Omental fat pad (tissue), 4 donors: ENCODE results near the gene HAUS1. TPM values are rescaled to one million over a fixed set of nuclear protein-coding genes. Genes with fewer than 3 reads are reported as not detected.
"Not testable (repeated sequence)": the region's sequence is repeated elsewhere in the genome, so short reads cannot be mapped to it uniquely, and the experiment has no call there.

Source experiments
- ATAC-seq: fragments of 150-250 bp; one replicate; pipeline ENCODE4 v1.9.1; 2016; ENCODE audit warnings: mild to moderate bottlenecking, moderate library complexity; ENCODE audit not compliant: low FRiP score
- DNase-seq: peaks from one replicate; pipeline ENCODE4 v3.0.0-alpha.2; 2019; ENCODE audit warnings: low spot score
- total RNA-seq, 4 donors: library from RNA; depleted of rRNA; stranded (reverse); fragments of >200 nt; gene quantifications; one replicate each; pipeline ENCODE4 v1.1.0, GENCODE V29; 2016
- TF ChIP-seq, protein P1 (sequence below), 3 donors: fragments of 450-650 bp; IDR thresholded peaks; one replicate each; pipeline ENCODE4 v1.5.1; 2016 to 2017; ENCODE audit warnings: antibody characterized with exemption in 3 of 3, mild to moderate bottlenecking in 3 of 3, moderate library complexity in 2 of 3

HAUS1 gene
- total RNA-seq, 4 donors from 2014 or later = 23.4 to 28.5 (median 27.3) TPM

DNA sequence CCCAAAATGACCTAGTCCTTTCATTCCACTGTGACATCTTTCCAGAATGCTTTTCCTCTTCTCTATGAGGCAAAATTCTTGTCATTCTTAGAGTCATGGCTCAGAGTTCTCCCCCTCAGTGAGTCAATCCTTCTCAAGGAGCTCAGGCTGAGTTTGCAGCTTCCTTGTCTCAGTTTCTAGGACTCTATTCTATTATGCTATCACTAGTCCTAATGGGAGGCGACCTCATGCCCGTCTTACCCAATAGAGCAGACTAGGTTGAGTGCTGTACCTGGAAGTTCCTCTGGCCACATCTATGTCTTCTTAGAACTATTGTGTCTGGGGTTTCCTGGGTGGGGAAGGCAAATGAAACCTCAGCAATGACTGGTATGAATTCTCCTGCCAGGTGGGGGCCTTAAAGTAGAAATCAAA lies 51.5 kb downstream of the HAUS1 start:
- TF ChIP-seq, protein P1, sequence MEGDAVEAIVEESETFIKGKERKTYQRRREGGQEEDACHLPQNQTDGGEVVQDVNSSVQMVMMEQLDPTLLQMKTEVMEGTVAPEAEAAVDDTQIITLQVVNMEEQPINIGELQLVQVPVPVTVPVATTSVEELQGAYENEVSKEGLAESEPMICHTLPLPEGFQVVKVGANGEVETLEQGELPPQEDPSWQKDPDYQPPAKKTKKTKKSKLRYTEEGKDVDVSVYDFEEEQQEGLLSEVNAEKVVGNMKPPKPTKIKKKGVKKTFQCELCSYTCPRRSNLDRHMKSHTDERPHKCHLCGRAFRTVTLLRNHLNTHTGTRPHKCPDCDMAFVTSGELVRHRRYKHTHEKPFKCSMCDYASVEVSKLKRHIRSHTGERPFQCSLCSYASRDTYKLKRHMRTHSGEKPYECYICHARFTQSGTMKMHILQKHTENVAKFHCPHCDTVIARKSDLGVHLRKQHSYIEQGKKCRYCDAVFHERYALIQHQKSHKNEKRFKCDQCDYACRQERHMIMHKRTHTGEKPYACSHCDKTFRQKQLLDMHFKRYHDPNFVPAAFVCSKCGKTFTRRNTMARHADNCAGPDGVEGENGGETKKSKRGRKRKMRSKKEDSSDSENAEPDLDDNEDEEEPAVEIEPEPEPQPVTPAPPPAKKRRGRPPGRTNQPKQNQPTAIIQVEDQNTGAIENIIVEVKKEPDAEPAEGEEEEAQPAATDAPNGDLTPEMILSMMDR (IDR thresholded peaks at IDR 0.05) = no peak
- ATAC-seq (no peak), DNase-seq (no peak)

DNA sequence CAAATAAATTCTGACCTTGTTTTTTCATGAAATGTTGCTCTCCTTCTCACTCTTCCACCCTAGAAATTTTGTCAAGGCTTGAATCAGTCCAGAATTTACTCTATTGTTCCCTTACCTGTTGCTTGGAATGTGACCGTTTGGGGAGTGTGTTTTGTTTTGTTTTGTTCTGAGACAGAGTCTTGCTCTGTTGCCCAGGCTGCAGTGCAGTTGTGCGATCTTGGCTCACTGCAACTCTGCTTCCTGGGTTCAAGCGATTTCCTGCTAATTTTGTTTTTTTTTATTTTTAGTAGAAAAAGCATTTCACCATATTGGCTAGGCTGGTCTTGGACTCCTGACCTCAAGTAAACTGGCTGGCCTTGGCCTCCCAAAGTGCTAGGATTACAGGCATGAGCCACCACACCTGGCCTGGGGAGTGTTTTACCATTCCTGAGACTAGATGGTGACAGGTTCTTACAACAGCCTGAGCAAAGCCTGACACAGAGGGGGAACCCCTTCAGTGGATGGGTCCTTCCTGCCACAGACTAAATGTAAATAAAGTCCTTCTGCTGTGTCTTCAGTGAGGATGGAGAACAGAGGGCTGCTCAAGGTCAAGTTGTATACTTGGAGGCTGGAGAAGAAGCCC lies 52.0 kb downstream of the HAUS1 start:
- ATAC-seq (no peak), DNase-seq (no peak)
- TF ChIP-seq, protein P1 (IDR thresholded peaks at IDR 0.05) = no peak

DNA sequence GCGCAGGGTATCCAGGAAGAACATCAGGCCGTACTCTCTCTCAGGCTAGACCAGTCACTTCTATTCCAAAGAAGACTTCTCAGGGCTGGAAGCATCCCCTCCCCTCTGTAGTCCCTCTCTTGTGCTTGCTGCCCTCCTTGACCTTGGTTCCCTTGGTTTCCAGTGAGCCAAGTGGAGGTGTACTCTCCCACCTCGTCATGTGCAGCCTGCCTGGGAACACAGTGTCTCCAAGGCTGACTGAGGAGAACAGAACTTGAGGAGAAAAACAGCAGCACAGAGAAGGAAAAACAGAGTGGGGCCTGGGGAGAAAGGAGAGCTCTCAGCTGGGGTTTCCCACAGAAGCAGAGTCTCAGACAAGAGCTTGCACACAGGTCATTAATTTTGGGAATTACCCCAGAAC lies 52.7 kb downstream of the HAUS1 start:
- TF ChIP-seq, protein P1 (IDR thresholded peaks at IDR 0.05) = no peak
- no peak for ATAC-seq
- no peak for DNase-seq

DNA sequence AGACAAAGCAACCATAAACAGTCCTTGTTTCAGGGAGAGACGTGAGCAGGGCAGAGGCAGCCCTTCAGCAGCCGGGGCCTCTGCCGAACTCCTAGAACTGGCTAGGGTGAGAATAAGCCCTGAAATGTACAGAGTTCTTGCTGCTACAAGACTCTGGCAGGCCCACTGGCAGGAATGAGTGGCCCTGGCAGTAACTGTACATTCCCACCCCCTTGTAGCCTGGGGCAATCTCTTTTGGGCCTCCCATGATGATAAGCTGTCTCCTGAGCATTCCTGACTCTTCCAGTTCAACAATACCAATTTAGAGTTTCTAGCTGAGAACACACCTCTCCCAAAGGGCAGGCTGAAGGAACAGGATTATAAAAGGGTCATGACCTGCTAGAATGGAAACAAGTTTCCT lies 54.3 kb downstream of the HAUS1 start:
- ATAC-seq (no peak), DNase-seq (no peak)
- TF ChIP-seq, protein P1 (IDR thresholded peaks at IDR 0.05) = no peak

DNA sequence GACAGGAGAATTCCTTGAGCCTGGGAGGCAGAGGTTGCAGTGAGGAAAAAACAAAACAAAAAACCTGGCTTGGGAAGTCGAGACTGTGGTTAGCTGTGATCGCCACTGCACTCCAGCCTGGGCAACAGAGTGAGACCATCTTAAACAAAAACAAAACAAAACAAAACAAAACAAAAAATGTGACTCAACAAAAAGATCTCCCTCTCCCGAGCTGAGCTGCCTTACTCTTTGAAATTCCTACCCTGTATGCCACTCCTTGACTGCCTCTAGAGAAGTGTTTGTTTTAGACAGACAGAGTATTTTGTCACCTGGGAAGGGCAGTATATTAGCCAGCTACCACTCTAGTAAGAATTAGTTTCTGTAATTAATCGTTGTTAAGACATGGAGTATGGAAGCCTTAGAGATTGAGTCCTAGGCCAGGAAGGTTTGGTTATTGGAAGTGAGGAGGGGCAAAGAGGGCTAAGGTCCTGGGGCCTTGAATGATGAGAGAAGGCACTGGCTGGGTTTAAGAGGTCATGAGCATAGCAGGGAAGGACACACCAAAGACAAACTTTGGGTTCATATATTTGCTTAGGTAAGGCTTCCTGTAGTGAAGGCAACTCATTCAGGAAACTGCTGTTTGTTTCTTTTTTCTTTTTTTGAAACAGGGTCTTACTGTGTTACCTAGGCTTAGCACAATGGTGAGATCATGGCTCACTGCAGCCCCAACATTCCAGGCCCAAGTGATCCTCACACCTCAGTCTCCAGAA lies 56.0 kb downstream of the HAUS1 start:
- TF ChIP-seq, protein P1 (IDR thresholded peaks at IDR 0.05) = no peak
- DNase-seq (no peak), ATAC-seq (no peak)

DNA sequence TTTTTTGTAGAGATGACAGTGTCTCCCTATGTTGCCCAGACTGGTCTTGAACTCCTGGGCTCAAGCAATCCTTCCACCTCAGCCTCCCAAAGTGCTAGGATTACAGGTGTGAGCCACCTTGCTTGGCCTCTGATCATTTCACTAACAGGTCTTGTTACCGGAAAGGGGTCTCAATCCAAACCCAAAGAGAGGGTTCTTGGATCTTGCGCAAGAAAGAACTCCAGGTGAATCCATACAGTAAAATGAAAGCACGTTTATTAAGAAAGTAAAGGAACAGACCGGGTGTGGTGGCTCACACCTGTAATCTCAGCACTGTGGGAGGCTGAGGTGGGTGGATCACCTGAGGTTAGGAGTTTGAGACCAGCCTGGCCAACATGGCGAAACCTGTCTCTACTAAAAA lies 56.7 kb downstream of the HAUS1 start:
- not testable (repeated sequence) for ATAC-seq, DNase-seq

DNA sequence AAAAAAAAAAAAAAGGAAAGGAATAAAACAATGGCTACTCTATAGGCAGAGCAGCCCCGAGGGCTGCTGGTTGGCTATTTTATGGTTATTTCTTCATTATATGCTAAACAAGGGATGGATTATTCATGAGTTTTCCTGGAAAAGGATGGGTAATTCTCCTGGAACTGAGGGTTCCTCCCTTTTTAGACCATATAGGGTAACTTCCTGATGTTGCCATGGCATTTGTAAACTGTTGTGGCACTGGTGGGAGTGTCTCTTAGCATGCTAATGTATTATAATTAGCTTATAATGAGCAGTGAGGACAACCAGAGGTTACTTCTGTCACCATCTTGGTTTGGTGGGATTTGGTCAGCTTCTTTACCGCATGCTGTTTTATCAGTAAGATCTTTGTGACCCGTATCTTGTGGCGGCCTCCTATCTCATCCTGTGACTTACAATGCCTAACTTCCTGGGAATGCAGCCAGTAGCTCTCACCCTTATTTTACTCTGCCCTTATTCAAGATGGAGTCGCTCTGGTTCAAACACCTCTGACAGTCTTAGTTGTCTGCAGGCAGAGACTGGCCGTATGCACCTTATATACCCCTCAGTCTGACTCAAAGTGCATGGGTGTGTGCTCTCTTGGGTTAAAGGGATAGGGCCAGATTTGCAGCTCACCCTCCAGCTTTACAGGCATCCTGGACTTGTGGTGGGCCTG lies 57.7 kb downstream of the HAUS1 start:
- ATAC-seq = no peak
- DNase-seq = no peak
- TF ChIP-seq, protein P1 (IDR thresholded peaks at IDR 0.05) = no peak
